GM12892 (cell line): Measurements from ENCODE around the gene OXCT1.

Source experiments
- POLR2A ChIP-seq: IDR thresholded peaks from 2 replicates; pipeline ENCODE4 v1.6.1; 2011; ENCODE audit warnings: low read depth, low read length, control low read depth
- POLR2AphosphoS5 ChIP-seq: IDR thresholded peaks from 2 replicates; pipeline ENCODE4 v1.6.1; 2011; ENCODE audit warnings: low read depth, low read length, control low read depth

DNA sequence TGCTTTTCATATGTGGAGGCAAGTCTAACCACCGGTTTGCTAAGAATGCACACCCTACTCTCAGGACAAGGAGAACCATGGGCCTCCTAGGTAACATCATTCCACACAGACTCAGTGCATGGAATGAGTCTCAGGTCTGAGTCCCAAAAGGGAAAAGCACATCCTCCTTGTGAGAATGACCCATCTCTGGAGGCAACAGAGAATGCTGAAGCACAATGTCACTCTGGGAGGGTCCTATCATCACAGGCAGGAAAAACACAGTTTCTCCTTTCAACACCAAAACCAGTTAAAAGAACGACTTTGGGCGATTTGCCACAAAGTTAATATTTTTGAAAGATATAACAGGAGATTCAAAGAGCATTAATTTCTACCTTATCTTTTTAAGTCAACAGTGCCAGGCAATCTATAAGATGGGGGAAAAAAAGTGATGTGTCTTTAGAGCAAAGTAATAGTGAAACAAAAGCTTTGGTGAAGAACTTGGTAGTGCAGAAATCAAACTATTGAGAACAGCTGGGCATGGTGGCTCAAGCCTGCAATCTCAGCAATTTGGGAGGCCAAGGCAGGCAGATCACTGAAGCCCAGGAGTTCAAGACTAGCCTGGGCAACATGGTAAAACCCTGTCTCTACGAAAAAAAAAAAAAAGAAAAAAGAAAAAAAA lies 97.3 kb downstream of the OXCT1 start:
- no peak for TF ChIP-seq POLR2AphosphoS5
- no peak for TF ChIP-seq POLR2A
